ENCODE results near the gene OTX1.
"Not testable (repeated sequence)": the region's sequence is repeated elsewhere in the genome, so short reads cannot be mapped to it uniquely, and the experiment has no call there.

Gene OTX1

DNA sequence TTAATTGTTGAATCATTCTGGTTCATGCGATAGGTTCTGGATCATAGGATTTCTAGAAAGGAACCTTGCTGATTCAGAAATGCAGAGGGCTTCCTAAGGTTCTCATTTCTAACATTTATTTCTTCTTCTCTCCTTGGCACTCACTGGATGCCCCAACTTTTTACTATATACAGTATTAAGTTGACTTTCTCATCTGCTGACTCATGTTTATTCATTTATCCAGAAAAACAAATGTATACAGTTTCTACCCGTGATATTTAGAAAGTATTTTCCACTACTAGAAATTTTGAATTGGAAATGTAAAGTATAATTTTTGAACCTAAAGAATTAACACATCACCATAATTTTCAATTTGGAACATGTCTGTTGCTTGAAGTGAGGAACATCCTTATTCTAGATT, 32.2 kb upstream of the OTX1 start:
- Histone ChIP-seq H3K4me2 (ENCODE audit: low read length) (no peak overlapping the region), H3K27ac (no peak overlapping the region), H3K4me1 (no peaks in the 10 kb centered on the region), H2AFZ (no peak overlapping the region), H3K79me2 (no peaks in the 10 kb centered on the region), H3K27me3 (ENCODE audit: control insufficient read depth, insufficient read depth, low read length) (no peaks in the 10 kb centered on the region), H3K4me3 (ENCODE audit: low read depth, low read length) (no peak overlapping the region), H3K9ac (no peak overlapping the region), H3K36me3 (ENCODE audit: control insufficient read depth, insufficient read depth, low read length) (no peaks in the 10 kb centered on the region), H3K9me3 (ENCODE audit: control insufficient read depth, low read length) (no peaks in the 10 kb centered on the region)
- TF ChIP-seq, protein P1, sequence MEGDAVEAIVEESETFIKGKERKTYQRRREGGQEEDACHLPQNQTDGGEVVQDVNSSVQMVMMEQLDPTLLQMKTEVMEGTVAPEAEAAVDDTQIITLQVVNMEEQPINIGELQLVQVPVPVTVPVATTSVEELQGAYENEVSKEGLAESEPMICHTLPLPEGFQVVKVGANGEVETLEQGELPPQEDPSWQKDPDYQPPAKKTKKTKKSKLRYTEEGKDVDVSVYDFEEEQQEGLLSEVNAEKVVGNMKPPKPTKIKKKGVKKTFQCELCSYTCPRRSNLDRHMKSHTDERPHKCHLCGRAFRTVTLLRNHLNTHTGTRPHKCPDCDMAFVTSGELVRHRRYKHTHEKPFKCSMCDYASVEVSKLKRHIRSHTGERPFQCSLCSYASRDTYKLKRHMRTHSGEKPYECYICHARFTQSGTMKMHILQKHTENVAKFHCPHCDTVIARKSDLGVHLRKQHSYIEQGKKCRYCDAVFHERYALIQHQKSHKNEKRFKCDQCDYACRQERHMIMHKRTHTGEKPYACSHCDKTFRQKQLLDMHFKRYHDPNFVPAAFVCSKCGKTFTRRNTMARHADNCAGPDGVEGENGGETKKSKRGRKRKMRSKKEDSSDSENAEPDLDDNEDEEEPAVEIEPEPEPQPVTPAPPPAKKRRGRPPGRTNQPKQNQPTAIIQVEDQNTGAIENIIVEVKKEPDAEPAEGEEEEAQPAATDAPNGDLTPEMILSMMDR (IDR thresholded peaks at IDR 0.05), result no peak

- H3K79me2 ChIP-seq; H3K27me3 ChIP-seq (ENCODE audit: control insufficient read depth, insufficient read depth, low read length); H3K9me3 ChIP-seq (ENCODE audit: control insufficient read depth, low read length); H3K9ac ChIP-seq; H3K4me1 ChIP-seq; H2AFZ ChIP-seq; H3K27ac ChIP-seq; H3K4me3 ChIP-seq (ENCODE audit: low read depth, low read length); H3K36me3 ChIP-seq (ENCODE audit: control insufficient read depth, insufficient read depth, low read length); H3K4me2 ChIP-seq (ENCODE audit: low read length): not testable (repeated sequence)
These were observed 30.9 kb upstream of the OTX1 start for GRCh38 chr2:63019686-63020085.

DNA sequence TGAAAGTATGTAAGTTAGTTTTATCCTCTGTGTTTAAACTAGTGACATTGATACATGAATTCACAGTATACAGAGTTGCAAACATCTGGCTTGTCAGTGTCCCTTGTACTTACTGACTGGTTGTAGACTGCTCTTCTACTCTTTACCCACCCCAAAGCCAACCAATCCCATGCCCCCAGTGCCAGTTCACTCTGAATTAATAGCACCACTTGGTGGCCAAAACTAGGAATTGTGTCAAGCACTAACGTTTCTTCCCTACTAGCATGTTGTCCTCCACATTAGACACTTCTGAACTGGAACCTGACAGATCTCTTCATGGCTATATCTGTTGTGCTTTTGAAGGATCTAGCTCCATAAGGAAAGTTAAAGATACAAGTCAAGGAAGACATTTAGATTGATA, 27.2 kb upstream of the OTX1 start:
- Histone ChIP-seq H3K4me1 (no peaks in the 10 kb centered on the region), H3K79me2 (no peaks in the 10 kb centered on the region), H3K9ac (no peak overlapping the region), H3K27me3 (ENCODE audit: control insufficient read depth, insufficient read depth, low read length) (no peaks in the 10 kb centered on the region), H3K36me3 (ENCODE audit: control insufficient read depth, insufficient read depth, low read length) (no peaks in the 10 kb centered on the region), H2AFZ (no peak overlapping the region), H3K27ac (no peak overlapping the region), H3K9me3 (ENCODE audit: control insufficient read depth, low read length) (no peaks in the 10 kb centered on the region), H3K4me3 (ENCODE audit: low read depth, low read length) (no peak overlapping the region), H3K4me2 (ENCODE audit: low read length) (no peak overlapping the region)
- TF ChIP-seq, protein P1 (IDR thresholded peaks at IDR 0.05), result no peak

DNA sequence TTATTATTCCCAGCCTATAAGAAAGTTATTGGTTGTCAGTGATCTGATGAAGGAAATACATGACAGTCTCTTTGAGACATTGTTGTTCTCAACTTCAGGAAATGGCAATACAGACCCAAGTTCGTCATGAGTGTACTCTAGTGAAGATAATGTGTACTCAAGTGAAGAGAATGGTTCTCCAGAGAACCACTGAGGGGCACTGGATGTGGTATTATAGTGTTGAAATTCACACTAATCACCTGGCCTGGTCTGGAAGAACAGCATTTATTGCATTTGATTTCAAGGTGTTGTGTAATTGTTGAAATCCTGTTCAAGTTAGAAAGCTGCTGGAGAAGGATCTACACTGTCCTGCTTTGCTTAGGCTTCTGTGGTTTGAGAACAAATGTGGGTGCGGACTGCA, 23.4 kb upstream of the OTX1 start:
- TF ChIP-seq, protein P1 (IDR thresholded peaks at IDR 0.05), result no peak
- H3K9me3 ChIP-seq (ENCODE audit: control insufficient read depth, low read length), result no peaks in the 10 kb centered on the region
- no peaks in the 10 kb centered on the region for H3K4me1 ChIP-seq
- no peaks in the 10 kb centered on the region for H3K79me2 ChIP-seq
- H3K4me3 ChIP-seq (ENCODE audit: low read depth, low read length), result no peak overlapping the region
- H3K27ac ChIP-seq, result no peak overlapping the region
- no peak overlapping the region for H3K9ac ChIP-seq
- H3K4me2 ChIP-seq (ENCODE audit: low read length), result no peak overlapping the region
- no peak overlapping the region for H2AFZ ChIP-seq
- no peaks in the 10 kb centered on the region for H3K36me3 ChIP-seq (ENCODE audit: control insufficient read depth, insufficient read depth, low read length)
- H3K27me3 ChIP-seq (ENCODE audit: control insufficient read depth, insufficient read depth, low read length), result no peaks in the 10 kb centered on the region

- TF ChIP-seq, protein P1 (IDR thresholded peaks at IDR 0.05), result no peak
These were observed 21.6 kb upstream of the OTX1 start for GRCh38 chr2:63029058-63029457.

More at GRCh38 chr2:63029058-63029457, 21.6 kb upstream of the OTX1 start:
- Histone ChIP-seq H2AFZ (no peak overlapping the region), H3K4me1 (no peaks in the 10 kb centered on the region), H3K27ac (no peak overlapping the region), H3K27me3 (ENCODE audit: control insufficient read depth, insufficient read depth, low read length) (no peaks in the 10 kb centered on the region), H3K4me2 (ENCODE audit: low read length) (no peak overlapping the region), H3K36me3 (ENCODE audit: control insufficient read depth, insufficient read depth, low read length) (no peaks in the 10 kb centered on the region), H3K79me2 (no peaks in the 10 kb centered on the region), H3K4me3 (ENCODE audit: low read depth, low read length) (no peak overlapping the region), H3K9ac (no peak overlapping the region), H3K9me3 (ENCODE audit: control insufficient read depth, low read length) (no peaks in the 10 kb centered on the region)

Measured in parathyroid adenoma (tissue), 2 donors.